ENCODE results near the gene VPS13A.
A peak's percentile ranks its signal among the peaks of the same experiment; 100 is the strongest.

Gene VPS13A

GRCh38 chr9:77177143-77177893 is at the start of gene VPS13A:
VPS13A (plus strand) TSS chr9:77177534; CDS start chr9:77177705, 171 bp downstream.
- peak; percentile 79 for DNase-seq (ENCODE audit: low read depth, low spot score)

GRCh38 chr9:77128125-77128789 is 49.1 kb upstream of the VPS13A start:
- DNase-seq (ENCODE audit: low read depth, low spot score), result no peak

- no peak for DNase-seq (ENCODE audit: low read depth, low spot score)
These were observed 45.9 kb upstream of the VPS13A start for GRCh38 chr9:77131399-77131798.

- no peak for DNase-seq (ENCODE audit: low read depth, low spot score)
These were observed 44.3 kb upstream of the VPS13A start for GRCh38 chr9:77133011-77133410.

- DNase-seq (ENCODE audit: low read depth, low spot score), result no peak
These were observed 35.0 kb upstream of the VPS13A start for GRCh38 chr9:77142366-77142765.

- DNase-seq (ENCODE audit: low read depth, low spot score), result no peak
These were observed 27.5 kb upstream of the VPS13A start for GRCh38 chr9:77149879-77150278.

GRCh38 chr9:77152289-77152688 is 25.0 kb upstream of the VPS13A start:
- no peak for DNase-seq (ENCODE audit: low read depth, low spot score)

- DNase-seq (ENCODE audit: low read depth, low spot score), result no peak
These were observed 20.5 kb upstream of the VPS13A start for GRCh38 chr9:77156646-77157371.

- no peak for DNase-seq (ENCODE audit: low read depth, low spot score)
These were observed 18.4 kb upstream of the VPS13A start for GRCh38 chr9:77158772-77159513.

- no peak for DNase-seq (ENCODE audit: low read depth, low spot score)
These were observed 16.1 kb upstream of the VPS13A start for GRCh38 chr9:77161191-77161590.

GRCh38 chr9:77161966-77162365 is 15.4 kb upstream of the VPS13A start:
- no peak for DNase-seq (ENCODE audit: low read depth, low spot score)

- DNase-seq (ENCODE audit: low read depth, low spot score), result no peak
These were observed 15.0 kb upstream of the VPS13A start for GRCh38 chr9:77162366-77162765.

GRCh38 chr9:77163884-77164283 is 13.4 kb upstream of the VPS13A start:
- no peak for DNase-seq (ENCODE audit: low read depth, low spot score)

- DNase-seq (ENCODE audit: low read depth, low spot score), result no peak
These were observed 11.1 kb upstream of the VPS13A start for GRCh38 chr9:77166193-77166592.

GRCh38 chr9:77170991-77171699 is 6.2 kb upstream of the VPS13A start:
- DNase-seq (ENCODE audit: low read depth, low spot score), result no peak

GRCh38 chr9:77175151-77175550 is 2.2 kb upstream of the VPS13A start:
- no peak for DNase-seq (ENCODE audit: low read depth, low spot score)

GRCh38 chr9:77176106-77176505 is 1.2 kb upstream of the VPS13A start:
- no peak for DNase-seq (ENCODE audit: low read depth, low spot score)

- DNase-seq (ENCODE audit: low read depth, low spot score), result no peak
These were observed 620 bp upstream of the VPS13A start for GRCh38 chr9:77176686-77177142.

GRCh38 chr9:77177894-77178794 is 810 bp downstream of the VPS13A start:
- DNase-seq (ENCODE audit: low read depth, low spot score), result no peak

GRCh38 chr9:77180056-77180455 is 2.7 kb downstream of the VPS13A start:
- no peak for DNase-seq (ENCODE audit: low read depth, low spot score)
